Measurements from ENCODE around the gene APOE.

Gene APOE

DNA sequence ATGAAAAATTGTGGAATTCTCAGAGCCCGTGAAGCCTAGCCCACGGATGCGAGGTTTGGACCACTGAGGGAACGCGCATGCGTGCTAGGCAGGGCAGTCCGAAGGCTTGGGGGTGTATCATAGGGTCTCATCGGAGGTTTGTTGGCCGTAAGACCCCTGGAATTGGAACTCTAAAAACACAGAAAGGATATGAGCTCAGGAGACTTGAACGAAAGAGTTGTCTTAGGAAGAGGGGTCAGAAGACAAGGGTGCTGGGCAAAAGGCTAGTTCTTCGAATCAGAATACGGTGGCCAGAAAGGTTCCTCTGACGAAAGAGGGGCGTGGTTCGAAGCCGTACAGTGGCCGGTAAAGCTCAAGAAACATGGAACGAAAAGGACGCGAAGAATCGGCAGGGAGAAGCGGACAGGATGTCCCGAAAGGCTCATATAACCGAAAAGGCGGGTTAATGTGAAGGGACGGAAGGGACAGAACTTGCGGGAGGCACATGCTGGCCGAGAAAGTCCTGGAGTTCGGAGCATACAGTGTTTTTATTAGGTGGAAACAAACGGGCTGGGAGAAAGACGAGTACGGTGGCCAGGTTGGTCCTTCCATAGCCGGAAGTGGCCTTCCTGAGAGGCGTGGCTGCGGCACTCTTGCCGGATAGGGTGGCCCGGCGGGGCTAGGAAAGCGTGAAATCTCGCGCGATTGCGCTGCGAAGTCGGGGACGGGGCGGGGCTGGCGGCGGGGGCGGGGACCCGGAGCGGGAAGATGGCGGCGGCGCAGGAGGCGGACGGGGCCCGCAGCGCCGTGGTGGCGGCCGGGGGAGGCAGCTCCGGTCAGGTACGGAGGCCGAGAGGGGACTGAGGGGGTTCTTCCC lies 49.3 kb downstream of the APOE start, which contains the start of gene CLPTM1:
TSS of gene CLPTM1 (plus strand) at position 732 of the 856 bp plus-strand sequence. CDS start at position 748, 16 bp downstream.
- DNase-seq: peak; percentile 95

DNA sequence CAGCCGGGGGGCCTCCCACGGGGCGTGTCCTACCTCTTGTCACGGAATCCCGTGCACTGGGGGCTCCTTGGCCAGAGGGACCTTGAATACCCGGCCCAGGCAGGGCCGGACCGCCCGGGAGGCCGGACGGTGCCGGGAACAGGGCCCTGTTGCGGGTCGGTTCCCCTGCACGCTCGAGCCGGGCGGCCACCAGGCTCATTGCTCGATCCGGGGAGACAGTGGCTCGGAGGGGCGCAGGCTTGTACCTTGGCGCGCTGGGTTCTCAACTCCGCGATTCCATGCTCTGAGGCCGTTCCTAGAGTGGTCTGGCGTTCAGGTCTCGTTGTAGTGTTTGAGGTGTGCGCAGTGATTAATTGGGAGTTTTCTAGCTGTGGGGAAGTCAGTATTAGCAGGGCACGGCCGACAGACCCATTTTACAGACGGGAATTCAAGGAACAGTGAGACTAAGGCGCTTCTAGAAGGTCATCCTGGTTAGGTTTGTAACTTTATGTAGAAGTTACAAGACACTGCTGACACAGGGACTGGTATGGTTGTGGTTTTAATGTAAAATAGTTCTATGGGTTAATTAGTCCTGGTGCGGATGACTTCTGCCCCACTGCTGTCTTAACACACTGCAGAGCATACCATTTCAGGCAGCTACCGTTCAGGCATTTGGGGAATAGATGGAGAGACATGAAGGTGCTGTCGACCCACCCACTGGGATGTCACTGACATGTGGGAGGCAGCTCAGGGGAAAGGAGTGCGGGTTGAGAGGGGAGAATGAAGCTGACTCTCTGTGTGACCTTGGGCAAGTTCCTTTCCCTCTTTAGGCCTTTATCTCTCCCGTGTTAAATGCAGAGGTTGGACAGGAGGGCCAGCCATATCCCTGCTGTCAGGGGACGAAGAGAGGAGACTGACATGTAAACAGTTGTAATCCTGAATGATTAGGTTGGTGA lies 50.2 kb downstream of the APOE start:
- no peak for DNase-seq

DNA sequence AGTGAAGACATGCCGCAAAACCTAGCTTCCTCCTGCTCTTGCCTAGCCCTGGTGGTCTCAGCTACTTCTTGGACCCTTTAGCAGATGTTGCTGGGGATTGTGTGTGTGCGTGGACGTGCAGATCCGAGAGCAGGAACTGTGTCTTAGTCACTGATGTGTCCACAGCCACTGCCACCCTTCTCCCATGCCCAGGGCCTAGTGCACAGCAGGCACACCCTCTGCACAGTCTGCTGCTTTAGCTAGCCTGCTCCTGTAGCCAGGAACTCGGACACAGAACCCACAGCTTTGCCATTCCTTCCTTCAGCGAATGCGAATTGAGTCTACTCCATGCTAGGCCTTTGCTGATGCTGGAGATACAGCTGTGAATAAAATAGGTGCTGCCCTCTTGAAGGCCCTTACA lies 51.9 kb downstream of the APOE start:
- DNase-seq: no peak

DNA sequence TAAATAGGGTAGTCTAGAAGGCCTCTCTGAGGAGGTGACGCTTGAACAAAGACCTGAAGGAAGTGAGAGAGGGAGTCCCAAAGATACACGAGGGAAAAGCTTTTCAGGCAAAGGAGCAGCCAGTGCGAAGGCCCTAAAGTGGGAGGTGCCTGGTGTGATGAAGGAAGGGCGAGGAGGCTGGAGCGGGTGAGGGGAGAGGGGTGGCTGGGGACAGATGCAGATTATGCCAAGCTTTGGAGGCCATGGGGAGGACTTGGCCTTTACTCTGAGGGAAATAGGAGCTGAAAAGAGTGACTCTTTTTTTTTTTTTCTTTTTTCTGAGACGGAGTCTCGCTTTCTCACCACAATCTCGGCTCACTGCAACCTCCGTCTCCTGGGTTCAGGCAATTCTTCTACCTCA lies 52.5 kb downstream of the APOE start:
- DNase-seq: no peak
